H9 (cell line): ENCODE results near the gene FTO. TPM values are rescaled to one million over a fixed set of nuclear protein-coding genes. Genes with fewer than 3 reads are reported as not detected.

ENCODE experiments used
- DNase-seq: peaks from one replicate; pipeline ENCODE4 v3.0.0-alpha.2; 2017
- H2AFZ ChIP-seq: one replicate; pipeline ENCODE4 v1.6.1; 2013; ENCODE audit warnings: mild to moderate bottlenecking, low read length, control low read depth, moderate library complexity
- H2AK5ac ChIP-seq: 2 replicates; pipeline ENCODE4 v1.6.1; 2013; ENCODE audit warnings: low read length, control low read depth, mixed read lengths; ENCODE audit not compliant: insufficient read length
- H2BK120ac ChIP-seq: one replicate; pipeline ENCODE4 v1.6.1; 2013; ENCODE audit warnings: low read depth, mild to moderate bottlenecking, low read length, control low read depth, inconsistent platforms; ENCODE audit not compliant: poor library complexity, severe bottlenecking
- H2BK12ac ChIP-seq: 2 replicates; pipeline ENCODE4 v1.6.1; 2013; ENCODE audit warnings: low read length, control low read depth, mixed read lengths, low read depth; ENCODE audit not compliant: insufficient read length
- H2BK15ac ChIP-seq: 2 replicates; pipeline ENCODE4 v1.6.1; 2013; ENCODE audit warnings: low read depth, low read length, control low read depth
- H2BK20ac ChIP-seq: one replicate; pipeline ENCODE4 v1.6.1; 2013; ENCODE audit warnings: low read depth, mild to moderate bottlenecking, low read length, control low read depth, inconsistent platforms; ENCODE audit not compliant: poor library complexity, severe bottlenecking
- H2BK5ac ChIP-seq: 2 replicates; pipeline ENCODE4 v1.6.1; 2013; ENCODE audit warnings: low read length, control low read depth, mixed read lengths; ENCODE audit not compliant: insufficient read length
- H3K14ac ChIP-seq: 2 replicates; pipeline ENCODE4 v1.6.1; 2013; ENCODE audit warnings: low read length, control low read depth; ENCODE audit not compliant: insufficient read depth
- H3K18ac ChIP-seq: 2 replicates; pipeline ENCODE4 v1.6.1; 2013; ENCODE audit warnings: low read depth, mild to moderate bottlenecking, mixed read lengths, low read length, control low read depth; ENCODE audit not compliant: insufficient read length
- H3K23ac ChIP-seq: 2 replicates; pipeline ENCODE4 v1.6.1; 2013; ENCODE audit warnings: low read length, control low read depth, mixed read lengths, low read depth; ENCODE audit not compliant: insufficient read length
- H3K23me2 ChIP-seq: 2 replicates; pipeline ENCODE4 v1.6.1; 2013; ENCODE audit warnings: low read depth, mild to moderate bottlenecking, mixed read lengths, low read length, control low read depth; ENCODE audit not compliant: insufficient read length, poor library complexity, severe bottlenecking
- H3K27ac ChIP-seq: 2 replicates; pipeline ENCODE4 v1.5.1; 2013; ENCODE audit warnings: low read length, control low read depth, mixed read lengths, low read depth; ENCODE audit not compliant: insufficient read length
- H3K27me3 ChIP-seq: 2 replicates; pipeline ENCODE4 v1.6.1; 2013; ENCODE audit warnings: low read length, control low read depth, inconsistent platforms; ENCODE audit not compliant: insufficient read depth
- H3K4ac ChIP-seq: 2 replicates; pipeline ENCODE4 v1.6.1; 2013; ENCODE audit warnings: low read depth, mild to moderate bottlenecking, control low read depth, inconsistent platforms, low read length, moderate library complexity
- H3K4me1 ChIP-seq: 2 replicates; pipeline ENCODE4 v1.6.1; 2013; ENCODE audit warnings: low read length, control low read depth, inconsistent platforms; ENCODE audit not compliant: insufficient read depth
- H3K4me2 ChIP-seq: 2 replicates; pipeline ENCODE4 v1.6.1; 2013; ENCODE audit warnings: low read length, control low read depth, mixed read lengths; ENCODE audit not compliant: insufficient read length, insufficient read depth
- H3K56ac ChIP-seq: 2 replicates; pipeline ENCODE4 v1.6.1; 2013; ENCODE audit warnings: low read depth, mild to moderate bottlenecking, mixed read lengths, low read length, control low read depth; ENCODE audit not compliant: insufficient read length
- H3K79me1 ChIP-seq: 2 replicates; pipeline ENCODE4 v1.6.1; 2013; ENCODE audit warnings: low read depth, mild to moderate bottlenecking, moderate library complexity, low read length, control low read depth, inconsistent platforms; ENCODE audit not compliant: insufficient read depth, poor library complexity, severe bottlenecking
- H3K79me2 ChIP-seq: 2 replicates; pipeline ENCODE4 v1.6.1; 2013; ENCODE audit warnings: low read length, control low read depth, inconsistent platforms; ENCODE audit not compliant: insufficient read depth
- H3K9ac ChIP-seq: 2 replicates; pipeline ENCODE4 v1.6.1; 2013; ENCODE audit warnings: low read length, control low read depth, mixed read lengths; ENCODE audit not compliant: insufficient read length; ENCODE audit errors: extremely low read depth
- H3K9me3 ChIP-seq: one replicate; pipeline ENCODE4 v1.6.1; 2013; ENCODE audit warnings: low read depth, low read length, inconsistent platforms; ENCODE audit not compliant: control insufficient read depth
- H3T11ph ChIP-seq: one replicate; pipeline ENCODE4 v1.6.1; 2013; ENCODE audit warnings: mild to moderate bottlenecking, low read length, control low read depth, inconsistent platforms
- H4K20me1 ChIP-seq: one replicate; pipeline ENCODE4 v1.6.1; 2013; ENCODE audit not compliant: control insufficient read depth, insufficient read length, insufficient read depth
- H4K5ac ChIP-seq: 2 replicates; pipeline ENCODE4 v1.6.1; 2013; ENCODE audit warnings: low read depth, mild to moderate bottlenecking, mixed read lengths, low read length, control low read depth; ENCODE audit not compliant: insufficient read length
- H4K8ac ChIP-seq: replicated peaks from 2 replicates; pipeline ENCODE4 v1.6.1; 2013; ENCODE audit warnings: low read length, control low read depth, mixed read lengths, low read depth; ENCODE audit not compliant: insufficient read length
- H4K91ac ChIP-seq: 2 replicates; pipeline ENCODE4 v1.6.1; 2013; ENCODE audit warnings: low read depth, mild to moderate bottlenecking, moderate library complexity, mixed read lengths, low read length, control low read depth; ENCODE audit not compliant: insufficient read length
- H3K27ac Mint-ChIP-seq, 3 experiments: 2 replicates in 2 of 3; 3 replicates in 1 of 3; pipeline ENCODE4 v1.8.0; 2020 to 2021; ENCODE audit warnings: mixed read lengths in 3 of 3, mild to moderate bottlenecking in 1 of 3, moderate library complexity in 1 of 3
- H3K27me3 Mint-ChIP-seq: 2 replicates; pipeline ENCODE4 v1.8.0; 2021; ENCODE audit warnings: low read depth, mild to moderate bottlenecking, moderate library complexity, mixed read lengths
- H3K36me3 Mint-ChIP-seq, 3 experiments: 2 replicates in 2 of 3; 3 replicates in 1 of 3; pipeline ENCODE4 v1.8.0; 2020 to 2021; ENCODE audit warnings: low read depth in 3 of 3, mixed read lengths in 3 of 3; ENCODE audit not compliant: insufficient read depth in 1 of 3
- H3K4me1 Mint-ChIP-seq, 2 experiments: 2 replicates each; pipeline ENCODE4 v1.8.0; 2020; ENCODE audit warnings: mixed read lengths in 2 of 2
- H3K4me3 Mint-ChIP-seq, 2 experiments: 2 replicates in 1 of 2; 3 replicates in 1 of 2; pipeline ENCODE4 v1.8.0; 2020 to 2021; ENCODE audit warnings: mild to moderate bottlenecking in 2 of 2, mixed read lengths in 2 of 2, moderate library complexity in 1 of 2
- H3K9me3 Mint-ChIP-seq, 2 experiments: 2 replicates in 1 of 2; 3 replicates in 1 of 2; pipeline ENCODE4 v1.8.0; 2020; ENCODE audit warnings: mild to moderate bottlenecking in 2 of 2, mixed read lengths in 2 of 2, moderate library complexity in 1 of 2
- WGBS: extraction: QIAGEN DNeasy Blood & Tissue Kit; methylation state at CpG from one replicate; pipeline ENCODE4 v1.1.7; 2013; ENCODE audit warnings: missing lambda C conversion rate, low lambda C conversion rate, mixed read lengths; ENCODE audit not compliant: insufficient read length; ENCODE audit errors: extremely low coverage; 5-methylcytosine and 5-hydroxymethylcytosine counted together
- total RNA-seq: library from RNA; stranded (reverse); gene quantifications from 2 replicates; pipeline ENCODE4 v1.2.1, GENCODE V29; 2021
- TF ChIP-seq, protein P1 (sequence below): fragments of 200-600 bp; sonication (generic); conservative IDR thresholded peaks from 3 replicates; pipeline ENCODE4 v1.8.0; 2021; ENCODE audit warnings: antibody characterized with exemption, mild to moderate bottlenecking

The FTO gene
- total RNA-seq, 1 experiment from 2014 or later: 67.9 TPM

DNA sequence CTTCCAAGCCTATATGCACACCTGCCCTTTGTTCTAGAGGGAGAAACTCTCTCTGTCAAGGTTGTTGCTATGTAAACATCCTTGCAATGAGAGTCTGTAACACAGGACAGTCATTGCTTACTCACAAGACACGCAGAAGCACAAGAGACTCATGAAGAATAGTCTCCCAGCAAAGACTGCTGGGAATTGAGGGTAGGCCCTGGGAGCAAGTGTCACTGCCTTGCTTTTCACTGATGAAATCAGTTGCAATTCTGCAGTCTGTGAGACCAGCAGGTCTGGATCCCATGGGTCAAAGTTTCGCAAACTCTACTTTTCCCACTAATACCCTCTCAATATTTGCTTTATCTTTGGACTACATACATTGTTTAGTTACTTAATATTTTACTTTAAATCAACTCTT lies 177.4 kb downstream of the FTO start:
- H3K27me3 Mint-ChIP-seq: no peaks in the 10 kb centered on the region
- no peak overlapping the region for H3K9ac ChIP-seq
- no peaks in the 10 kb centered on the region for H3K23me2 ChIP-seq
- H3K4me1 ChIP-seq: no peaks in the 10 kb centered on the region
- H3K4me3 Mint-ChIP-seq: no peak overlapping the region
- no peak for DNase-seq
- H3K36me3 Mint-ChIP-seq: peaks cover 5 to 18% (median 9%) of the 10 kb centered on the region in 3 experiments; a peak in 5 of 7 replicates
- H3K4me1 Mint-ChIP-seq: no peaks in the 10 kb centered on the region
- H2BK12ac ChIP-seq: no peak overlapping the region
- H2BK5ac ChIP-seq: no peak overlapping the region
- H2BK120ac ChIP-seq: no peak overlapping the region
- H2BK15ac ChIP-seq: no peak overlapping the region
- H3K9me3 ChIP-seq: no peaks in the 10 kb centered on the region
- no peak overlapping the region for H3K4me2 ChIP-seq
- no peak overlapping the region for H4K91ac ChIP-seq
- H4K5ac ChIP-seq: no peak overlapping the region
- no peak overlapping the region for H3K18ac ChIP-seq
- H3T11ph ChIP-seq: no peak overlapping the region
- H3K9me3 Mint-ChIP-seq: no peaks in the 10 kb centered on the region
- H3K27ac ChIP-seq: no peak overlapping the region
- no peak overlapping the region for H2BK20ac ChIP-seq
- no peaks in the 10 kb centered on the region for H3K79me1 ChIP-seq
- TF ChIP-seq, protein P1, sequence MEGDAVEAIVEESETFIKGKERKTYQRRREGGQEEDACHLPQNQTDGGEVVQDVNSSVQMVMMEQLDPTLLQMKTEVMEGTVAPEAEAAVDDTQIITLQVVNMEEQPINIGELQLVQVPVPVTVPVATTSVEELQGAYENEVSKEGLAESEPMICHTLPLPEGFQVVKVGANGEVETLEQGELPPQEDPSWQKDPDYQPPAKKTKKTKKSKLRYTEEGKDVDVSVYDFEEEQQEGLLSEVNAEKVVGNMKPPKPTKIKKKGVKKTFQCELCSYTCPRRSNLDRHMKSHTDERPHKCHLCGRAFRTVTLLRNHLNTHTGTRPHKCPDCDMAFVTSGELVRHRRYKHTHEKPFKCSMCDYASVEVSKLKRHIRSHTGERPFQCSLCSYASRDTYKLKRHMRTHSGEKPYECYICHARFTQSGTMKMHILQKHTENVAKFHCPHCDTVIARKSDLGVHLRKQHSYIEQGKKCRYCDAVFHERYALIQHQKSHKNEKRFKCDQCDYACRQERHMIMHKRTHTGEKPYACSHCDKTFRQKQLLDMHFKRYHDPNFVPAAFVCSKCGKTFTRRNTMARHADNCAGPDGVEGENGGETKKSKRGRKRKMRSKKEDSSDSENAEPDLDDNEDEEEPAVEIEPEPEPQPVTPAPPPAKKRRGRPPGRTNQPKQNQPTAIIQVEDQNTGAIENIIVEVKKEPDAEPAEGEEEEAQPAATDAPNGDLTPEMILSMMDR: no peak
- no peaks in the 10 kb centered on the region for H3K27me3 ChIP-seq
- no peak overlapping the region for H2AFZ ChIP-seq
- no peak overlapping the region for H4K8ac ChIP-seq
- no peak overlapping the region for H3K23ac ChIP-seq
- no peak overlapping the region for H2AK5ac ChIP-seq
- H3K27ac Mint-ChIP-seq: no peak overlapping the region
- H3K14ac ChIP-seq: no peak overlapping the region
- no peak overlapping the region for H3K4ac ChIP-seq
- H3K56ac ChIP-seq: no peak overlapping the region
- H4K20me1 ChIP-seq: no peaks in the 10 kb centered on the region
- H3K79me2 ChIP-seq: no peaks in the 10 kb centered on the region
- no CpG with 5 or more reads among the region's 2 CpGs for WGBS
